OCI-LY1 (cell line): ENCODE data around the gene UGT1A4.

Source experiments
- CTCF ChIP-seq: fragments of 200-600 bp; sonication (generic), shearing (Covaris generic); IDR thresholded peaks from 2 replicates; pipeline ENCODE4 v1.5.1; 2017; ENCODE audit warnings: mild to moderate bottlenecking, antibody characterized with exemption, low read length, moderate library complexity, mixed read lengths
- EZH2 ChIP-seq: fragments of 200-600 bp; sonication (generic), shearing (Covaris generic); IDR thresholded peaks from 2 replicates; pipeline ENCODE4 v1.8.0; 2017; ENCODE audit warnings: borderline replicate concordance, mixed run types, mild to moderate bottlenecking, antibody characterized with exemption, low read length, moderate library complexity, mixed read lengths

- no peak for TF ChIP-seq CTCF
- TF ChIP-seq EZH2: no peak
Observed at GRCh38 chr2:233692648-233693047, 25.9 kb upstream of the UGT1A4 start, which contains the start of gene UGT1A6.
